Measurements from ENCODE around the gene TNFRSF11A. TPM values are rescaled to one million over a fixed set of nuclear protein-coding genes. Genes with fewer than 3 reads are reported as not detected.
A peak's percentile ranks its signal among the peaks of the same experiment; 100 is the strongest.

Gene TNFRSF11A
- total RNA-seq, 1 experiment from 2014 or later, result 6.3 TPM

GRCh38 chr18:62437235-62438017, 112.3 kb downstream of the TNFRSF11A start:
- intact Hi-C loops (cut with micrococcal nuclease; ENCODE audit: unreplicated experiment), result no loop called here
- no peaks in the 10 kb centered on the region for H3K9me3 ChIP-seq (ENCODE audit: insufficient read depth, low read depth)
- POLR2A ChIA-PET (ENCODE audit: unreplicated experiment), result interaction anchor here (0.5 kb wide), 1 partner anchor 17 kb away, joined by 7 read pairs; no protein-coding TSS in a partner anchor
- 0 out of 2 replicates have a peak overlapping the region, but pooled peaks have one; percentile 59 for H2AFZ ChIP-seq
- peaks cover 22% of the 10 kb centered on the region for H3K4me1 ChIP-seq (replicated peaks; ENCODE audit: insufficient read depth)
- peaks cover 7% of the 10 kb centered on the region; the same call in 1 of the 2 replicates for H3F3A ChIP-seq (ENCODE audit: insufficient read depth, low read depth)
- CTCF ChIA-PET, result interaction anchor here (1.0 kb wide), 1 partner anchor 17 kb away, joined by 3 read pairs; no protein-coding TSS in a partner anchor
- BruUV-seq (replicated peaks), result no TSS peak
- TF ChIP-seq EZH2 (IDR thresholded peaks at IDR 0.05; ENCODE audit: low read depth) (no peak), CTCF (conservative IDR thresholded peaks at IDR 0.05) (no peak)
- no peak for DNase-seq
- H3K9me2 ChIP-seq (ENCODE audit: insufficient read depth), result no peaks in the 10 kb centered on the region
- no peaks in the 10 kb centered on the region for H4K20me1 ChIP-seq (ENCODE audit: insufficient read depth)
- H3K79me2 ChIP-seq (ENCODE audit: low read depth), result no peaks in the 10 kb centered on the region
- H3K4me2 ChIP-seq, result peak overlapping the region; percentile 8; the same call in 1 of the 2 replicates
- H3K4me3 ChIP-seq, result no peak overlapping the region
- no peak overlapping the region for H3K27ac ChIP-seq
- H3K27me3 ChIP-seq (ENCODE audit: insufficient read depth, low read depth), result no peaks in the 10 kb centered on the region
- H3K36me3 ChIP-seq (ENCODE audit: low read depth), result no peaks in the 10 kb centered on the region

- H2AFZ ChIP-seq, result 0 out of 2 replicates have a peak overlapping the region, but pooled peaks have one; percentile 59
- DNase-seq, result peak in 1 of 2 experiments; percentile 46
- no TSS peak for BruUV-seq (replicated peaks)
- CTCF ChIA-PET, result interaction anchor here (1.0 kb wide), 1 partner anchor 17 kb away, joined by 3 read pairs; no protein-coding TSS in a partner anchor
- no peaks in the 10 kb centered on the region for H3K9me3 ChIP-seq (ENCODE audit: insufficient read depth, low read depth)
- H3K27ac ChIP-seq, result no peak overlapping the region
- intact Hi-C loops (cut with micrococcal nuclease; ENCODE audit: unreplicated experiment), result no loop called here
- no peaks in the 10 kb centered on the region for H3K27me3 ChIP-seq (ENCODE audit: insufficient read depth, low read depth)
- peaks cover 19% of the 10 kb centered on the region for H3K4me1 ChIP-seq (replicated peaks; ENCODE audit: insufficient read depth)
- no peaks in the 10 kb centered on the region for H4K20me1 ChIP-seq (ENCODE audit: insufficient read depth)
- no peaks in the 10 kb centered on the region for H3K79me2 ChIP-seq (ENCODE audit: low read depth)
- POLR2A ChIA-PET (ENCODE audit: unreplicated experiment), result no interaction called here
- peak overlapping the region; percentile 8; the same call in 1 of the 2 replicates for H3K4me2 ChIP-seq
- H3K36me3 ChIP-seq (ENCODE audit: low read depth), result no peaks in the 10 kb centered on the region
- TF ChIP-seq EZH2 (IDR thresholded peaks at IDR 0.05; ENCODE audit: low read depth) (no peak), CTCF (conservative IDR thresholded peaks at IDR 0.05) (no peak)
- H3K4me3 ChIP-seq, result no peak overlapping the region
- H3F3A ChIP-seq (ENCODE audit: insufficient read depth, low read depth), result peaks cover 7% of the 10 kb centered on the region; the same call in 1 of the 2 replicates
- no peaks in the 10 kb centered on the region for H3K9me2 ChIP-seq (ENCODE audit: insufficient read depth)
Measured at GRCh38 chr18:62438018-62438329, 112.9 kb downstream of the TNFRSF11A start.

GRCh38 chr18:62438402-62438801, 113.3 kb downstream of the TNFRSF11A start:
- Histone ChIP-seq H3K9me3 (ENCODE audit: insufficient read depth, low read depth) (no peaks in the 10 kb centered on the region), H3K36me3 (ENCODE audit: low read depth) (no peaks in the 10 kb centered on the region), H2AFZ (no peak overlapping the region), H3K4me3 (no peak overlapping the region), H4K20me1 (ENCODE audit: insufficient read depth) (no peaks in the 10 kb centered on the region), H3K27me3 (ENCODE audit: insufficient read depth, low read depth) (no peaks in the 10 kb centered on the region), H3K4me2 (peak overlapping the region; percentile 8; the same call in 1 of the 2 replicates), H3K4me1 (replicated peaks; ENCODE audit: insufficient read depth) (peaks cover 19% of the 10 kb centered on the region), H3K9me2 (ENCODE audit: insufficient read depth) (no peaks in the 10 kb centered on the region), H3K79me2 (ENCODE audit: low read depth) (no peaks in the 10 kb centered on the region), H3K27ac (no peak overlapping the region), H3F3A (ENCODE audit: insufficient read depth, low read depth) (peaks cover 7% of the 10 kb centered on the region; the same call in 1 of the 2 replicates)
- no TSS peak for BruUV-seq (replicated peaks)
- POLR2A ChIA-PET (ENCODE audit: unreplicated experiment), result no interaction called here
- CTCF ChIA-PET, result no interaction called here
- DNase-seq, result no peak
- intact Hi-C loops (cut with micrococcal nuclease; ENCODE audit: unreplicated experiment), result no loop called here
- TF ChIP-seq CTCF (conservative IDR thresholded peaks at IDR 0.05) (no peak), EZH2 (IDR thresholded peaks at IDR 0.05; ENCODE audit: low read depth) (no peak)
